ENCODE data around the gene ARMC2.

The ARMC2 gene

DNA sequence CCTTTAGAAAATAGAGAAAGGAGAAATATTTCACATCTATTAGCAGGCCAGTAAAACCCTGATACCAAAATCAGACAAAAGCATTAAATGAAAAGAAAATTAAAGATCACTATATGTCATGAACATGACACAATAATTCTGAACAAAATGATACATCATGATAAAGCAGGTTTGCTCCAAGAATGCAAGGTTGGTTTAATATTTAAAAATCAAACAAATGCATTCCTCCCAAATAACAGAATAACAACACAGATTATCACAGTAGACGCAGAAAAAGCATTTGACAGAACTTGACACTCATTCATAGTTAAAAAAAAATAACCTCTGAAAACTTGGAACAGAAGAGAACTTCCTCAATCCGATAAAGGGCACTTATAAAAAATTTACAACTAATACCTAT is 22.9 kb upstream of the ARMC2 start:
- intact Hi-C loops (cut with DNase I): no loop called here

DNA sequence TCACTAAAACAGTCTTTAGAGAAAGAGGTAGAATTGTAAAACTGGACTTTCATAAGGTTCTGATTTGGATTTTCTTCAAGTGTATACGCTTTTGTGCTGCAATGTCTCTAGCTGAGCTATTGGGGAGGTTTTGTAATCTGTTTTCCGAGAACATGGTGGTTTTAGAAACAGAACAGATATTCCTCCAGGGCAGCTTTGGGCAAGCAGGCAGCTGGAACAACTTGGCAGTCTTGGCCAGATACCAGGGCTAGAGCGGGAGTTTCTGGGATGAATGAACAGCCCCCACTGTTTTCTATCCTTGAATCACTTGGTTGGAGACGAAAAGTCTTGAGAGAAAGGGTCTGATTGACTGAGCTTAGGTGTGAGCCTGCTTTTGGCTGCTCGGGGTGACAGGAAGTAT is 17.1 kb upstream of the ARMC2 start:
- intact Hi-C loops (cut with DNase I): no loop called here
- peak in 5 of 10 donors; percentile 27 to 87 (median 73) for DNase-seq

More for the DNA sequence above, 22.9 kb upstream of the ARMC2 start:
- no peak for DNase-seq

DNA sequence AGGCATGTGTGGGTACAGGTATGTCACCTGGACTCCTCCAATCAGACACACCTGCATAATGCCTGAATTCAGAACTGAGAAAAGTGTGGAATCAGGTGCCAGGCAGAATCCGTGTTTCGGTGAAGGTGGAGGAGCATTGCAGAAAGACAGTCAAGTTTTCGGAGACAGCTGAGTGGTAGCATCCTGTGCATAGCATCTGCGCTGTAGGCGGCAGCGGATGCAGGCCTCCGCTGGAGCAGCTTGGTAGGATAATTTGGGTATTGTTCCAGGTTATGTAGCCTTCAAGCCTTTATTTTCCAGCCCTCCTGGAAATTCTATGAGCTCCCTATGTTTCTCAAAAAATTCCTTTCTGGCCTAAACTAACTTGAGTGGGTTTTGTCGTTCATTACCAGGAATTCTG is 15.5 kb upstream of the ARMC2 start:
- DNase-seq: peak in 4 of 10 donors; percentile 28 to 90 (median 83)

DNA sequence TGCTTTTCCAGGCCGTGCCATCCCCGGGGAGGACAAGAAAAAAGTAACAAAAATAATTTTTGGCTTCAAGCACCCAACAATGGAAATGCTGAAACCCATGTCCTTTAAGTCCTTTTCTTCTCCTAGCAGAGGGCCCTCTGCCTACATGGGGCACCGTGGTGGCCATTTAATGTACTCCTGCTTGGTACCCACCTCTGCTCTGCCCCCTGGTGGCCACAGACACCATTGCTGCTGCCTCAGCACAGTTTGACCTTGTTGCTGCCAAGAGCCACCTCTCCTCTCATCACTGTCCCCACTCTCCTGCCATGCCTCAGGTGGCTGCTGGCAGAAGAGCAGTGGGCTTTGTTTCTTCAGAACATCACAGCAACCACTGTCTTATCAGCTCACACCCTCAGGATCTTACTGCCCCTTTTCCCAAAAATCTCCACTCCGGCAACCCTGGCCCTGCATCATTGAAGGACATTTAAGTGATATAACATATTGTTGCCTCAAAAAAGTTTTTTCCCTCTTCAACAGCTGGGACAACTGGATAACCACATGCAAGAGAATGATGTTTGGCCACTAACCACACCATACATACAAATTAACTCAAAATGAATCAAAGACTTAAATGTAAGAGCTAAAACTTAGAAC is 12.9 kb upstream of the ARMC2 start:
- intact Hi-C loops (cut with DNase I): loop anchor here (1.0 to 5.0 kb wide), 3 partner anchors 33 to 293 kb away; no protein-coding TSS in a partner anchor

More for the DNA sequence above, 15.5 kb upstream of the ARMC2 start:
- intact Hi-C loops (cut with DNase I): no loop called here

DNA sequence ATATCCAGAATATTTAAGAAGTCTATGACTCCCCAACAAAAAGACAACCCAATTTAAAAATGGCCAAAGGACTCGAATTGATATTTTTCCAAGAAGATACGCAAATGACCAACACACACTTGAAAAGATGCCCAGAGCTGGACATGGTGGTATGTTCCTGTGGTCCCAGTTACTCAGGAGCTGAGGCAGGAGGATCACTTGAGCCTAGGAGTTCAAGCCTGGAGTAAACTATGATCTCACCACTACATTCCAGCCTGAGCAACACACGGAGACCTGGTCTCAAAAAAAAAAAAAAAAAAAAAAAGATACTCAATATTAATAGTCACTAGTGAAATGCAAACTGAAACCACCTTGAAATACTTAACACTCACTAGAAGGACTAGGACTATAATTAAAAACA is 12.2 kb upstream of the ARMC2 start:
- intact Hi-C loops (cut with DNase I): loop anchor here (5.0 kb wide), 2 partner anchors 34 to 54 kb away; no protein-coding TSS in a partner anchor
- DNase-seq: no peak

More for the DNA sequence above, 12.9 kb upstream of the ARMC2 start:
- peak; percentile 73 to 98 (median 90) for DNase-seq

DNA sequence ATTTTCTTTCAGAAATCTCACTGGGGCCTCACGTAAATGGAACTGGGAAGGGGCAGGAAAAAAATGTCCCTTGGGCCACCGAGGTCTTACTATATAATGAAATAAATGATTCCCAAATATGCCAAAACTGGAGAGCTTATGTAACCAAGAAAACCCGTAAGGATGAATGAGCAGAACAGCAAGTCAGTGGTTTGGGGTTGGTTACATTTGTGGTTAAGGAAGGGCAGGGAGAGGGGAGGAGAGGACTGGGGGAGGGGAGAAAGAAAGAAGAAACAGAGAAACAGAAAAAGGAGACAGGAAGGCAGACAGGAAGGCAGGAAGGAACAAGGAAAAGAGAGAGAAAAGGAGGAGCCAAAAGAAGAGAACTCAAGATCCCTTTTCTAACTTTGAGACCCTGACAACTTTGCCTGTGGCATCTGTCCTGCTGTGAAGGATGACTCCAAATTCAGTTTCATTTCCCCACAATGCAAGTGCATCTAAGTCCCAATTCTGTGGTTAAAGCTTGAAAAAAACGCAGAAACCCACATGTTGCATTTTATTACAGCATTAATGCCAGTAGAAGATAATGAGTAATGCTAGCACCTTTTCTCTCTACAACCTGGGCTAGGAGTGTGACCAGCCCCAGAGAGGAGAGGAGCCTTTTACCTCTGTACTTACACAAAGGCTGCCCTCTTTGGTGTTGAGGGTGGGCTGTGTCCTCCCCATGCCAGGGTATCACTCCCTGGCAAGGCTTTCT is 10.8 kb upstream of the ARMC2 start:
- intact Hi-C loops (cut with DNase I): loop anchor here (5.0 kb wide), 2 partner anchors 35 to 55 kb away; no protein-coding TSS in a partner anchor
- no peak for DNase-seq

DNA sequence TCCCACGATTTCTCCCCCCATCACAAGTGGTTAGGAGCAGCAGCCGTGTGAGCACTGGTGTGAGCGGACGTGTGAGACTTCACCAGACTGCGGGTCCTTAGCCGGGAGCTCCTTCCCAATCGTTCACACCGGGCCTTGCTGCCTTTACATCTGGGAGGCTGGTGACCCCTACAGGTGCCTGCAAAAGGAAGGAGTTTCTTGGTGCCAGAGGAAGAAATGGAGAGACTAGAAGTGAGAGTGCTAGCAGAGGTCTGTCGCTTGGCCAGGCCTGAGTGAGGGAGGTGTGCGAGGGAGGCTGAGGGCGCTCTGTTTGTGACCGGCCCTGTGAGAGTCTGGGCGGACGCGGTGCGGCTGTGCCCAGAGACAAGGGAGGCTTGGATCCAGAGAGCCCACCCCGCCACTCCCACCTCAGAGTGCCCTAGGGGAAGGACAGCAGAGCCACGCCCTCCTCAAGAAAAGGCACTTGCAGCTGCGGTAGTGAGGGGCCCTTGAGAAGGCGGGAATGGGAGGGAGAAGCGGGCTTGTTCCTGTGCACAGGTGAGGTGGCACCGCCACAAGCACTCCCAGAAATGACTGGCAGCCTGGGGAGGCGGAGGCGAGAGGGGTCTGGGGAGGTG is 10.0 kb upstream of the ARMC2 start:
- DNase-seq: no peak
- intact Hi-C loops (cut with DNase I): loop anchor here (5.0 kb wide), 2 partner anchors 36 to 56 kb away; no protein-coding TSS in a partner anchor

DNA sequence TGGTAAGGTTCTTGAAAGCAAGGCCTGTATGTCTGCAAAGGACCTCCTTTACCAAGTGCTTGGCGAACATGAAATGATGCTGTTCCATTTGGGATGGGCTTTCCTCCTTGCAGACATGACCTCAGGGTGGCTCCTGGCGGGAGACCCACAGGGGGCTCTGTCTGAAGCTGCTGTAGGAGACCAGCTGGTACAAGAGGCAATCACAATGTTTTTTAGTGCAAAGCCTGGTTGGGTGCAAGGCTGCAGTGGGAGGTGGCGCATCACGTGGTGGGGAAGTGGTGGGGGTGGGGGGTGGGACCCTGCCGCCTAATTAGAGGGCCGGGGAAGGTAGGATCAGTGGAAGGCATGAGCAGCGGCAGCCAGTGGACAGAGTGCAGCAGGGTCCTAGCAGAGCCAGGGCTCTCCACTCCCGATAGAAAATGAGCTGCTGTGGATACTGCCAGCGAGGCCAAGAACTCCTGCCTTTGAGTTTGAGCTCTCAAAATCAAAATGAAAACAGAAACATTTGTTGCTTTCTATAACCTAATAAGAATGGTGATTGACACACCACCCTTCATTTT is 9.1 kb upstream of the ARMC2 start:
- intact Hi-C loops (cut with DNase I): loop anchor here (5.0 kb wide), 2 partner anchors 37 to 57 kb away; no protein-coding TSS in a partner anchor
- DNase-seq: no peak

DNA sequence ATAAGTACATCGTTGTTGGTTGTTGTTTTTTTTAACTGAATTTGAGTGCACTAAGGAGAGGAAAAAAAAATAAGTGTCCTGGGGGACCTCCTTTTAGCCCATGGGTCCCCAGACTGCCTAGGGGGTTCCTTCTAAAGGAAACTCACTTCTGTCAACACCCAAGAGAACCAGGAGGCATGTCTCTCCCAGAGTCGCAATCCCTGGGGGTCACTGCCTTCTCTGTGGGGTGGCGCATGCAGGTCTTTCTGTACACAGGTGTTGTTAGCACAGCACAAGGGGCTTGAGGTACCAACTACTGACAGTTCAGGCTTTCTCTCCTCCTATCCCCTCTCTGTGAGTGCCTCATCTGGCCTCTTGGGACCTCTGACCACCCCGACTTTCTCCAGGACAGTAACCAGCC is 7.3 kb upstream of the ARMC2 start:
- intact Hi-C loops (cut with DNase I): no loop called here
- DNase-seq: no peak

DNA sequence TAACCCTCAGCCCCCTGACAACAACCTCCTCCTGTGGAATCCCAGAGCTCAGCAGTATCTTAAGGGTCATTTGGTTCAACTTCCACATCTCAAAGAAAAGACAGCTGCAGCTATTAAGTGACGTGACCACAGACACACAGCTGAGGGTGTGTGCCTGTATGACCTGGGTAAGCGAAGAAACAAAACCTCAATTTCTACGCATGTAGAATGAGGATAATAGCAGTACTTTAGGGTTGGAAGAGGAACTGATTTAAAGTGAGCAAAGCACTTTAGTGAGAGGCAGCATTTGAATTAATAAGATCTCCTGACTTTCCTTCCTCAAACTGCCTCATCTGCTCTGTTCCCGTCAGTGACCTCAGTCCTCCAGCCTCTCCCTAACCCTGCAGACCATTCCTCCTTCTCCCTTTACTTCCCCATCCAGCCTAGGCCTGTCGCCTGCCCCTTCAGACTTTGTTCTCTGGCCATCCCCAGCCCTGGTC is 6.8 kb upstream of the ARMC2 start:
- intact Hi-C loops (cut with DNase I): no loop called here

DNA sequence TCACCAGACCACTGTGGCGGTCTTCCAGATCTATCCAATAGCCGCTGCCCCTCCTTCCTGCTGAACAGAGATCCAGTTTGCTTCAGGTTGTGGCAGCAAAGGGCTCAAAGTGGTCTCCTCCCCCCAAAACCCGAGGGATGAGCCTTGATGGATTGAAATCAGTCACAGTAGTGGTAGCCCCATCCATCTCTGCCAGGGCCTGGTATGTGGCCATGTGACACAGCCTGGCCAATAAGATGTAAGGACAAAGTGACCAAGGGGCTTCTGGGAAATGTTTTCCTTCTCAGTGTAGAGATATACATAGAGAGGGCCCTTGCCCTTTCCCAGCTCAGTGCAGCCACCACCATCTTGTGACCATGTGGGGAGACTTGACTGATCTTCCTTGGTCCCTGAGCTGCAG is 4.1 kb upstream of the ARMC2 start:
- intact Hi-C loops (cut with DNase I): no loop called here
- DNase-seq: no peak

More for the DNA sequence above, 6.8 kb upstream of the ARMC2 start:
- no peak for DNase-seq

DNA sequence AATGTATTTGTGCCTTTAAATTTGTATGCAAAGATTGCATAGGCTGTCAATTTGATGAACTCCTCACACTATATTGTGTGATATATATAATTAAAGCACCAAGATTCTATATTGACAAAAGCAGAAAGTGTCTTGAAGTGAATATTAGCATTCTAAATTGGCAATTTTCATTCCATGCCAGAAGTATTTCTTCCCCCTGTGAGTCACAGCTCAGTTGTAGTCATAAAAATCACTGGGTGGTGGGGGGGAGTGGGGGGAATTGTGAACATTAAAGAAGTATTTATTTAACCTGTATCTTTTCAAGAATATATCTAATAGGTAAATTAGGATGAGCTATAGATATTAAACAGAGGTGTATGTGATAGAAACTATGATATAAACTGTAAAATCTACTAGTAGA is 3.1 kb upstream of the ARMC2 start:
- no peak for DNase-seq
- intact Hi-C loops (cut with DNase I): loop anchor here (5.0 kb wide), 2 partner anchors 162 to 288 kb away; no protein-coding TSS in a partner anchor

DNA sequence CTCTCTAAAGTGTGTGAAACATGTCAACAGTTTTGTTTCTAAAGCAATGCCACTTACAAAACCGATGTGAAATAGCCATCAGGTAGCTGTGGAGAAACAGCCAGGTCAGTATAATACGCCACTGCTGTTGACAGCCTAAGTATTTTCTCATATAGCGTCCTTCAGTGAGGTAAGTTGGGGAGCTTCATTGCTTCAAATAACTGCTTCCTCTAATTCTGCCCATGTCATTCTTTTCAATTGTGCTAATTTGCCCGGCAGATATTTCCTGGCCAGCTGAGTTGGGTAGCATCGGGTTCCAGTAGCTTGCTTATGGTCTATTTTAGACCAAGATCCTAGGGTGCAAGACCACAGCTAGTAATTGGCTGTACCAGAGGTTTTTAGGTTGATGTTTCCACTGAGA is 2.1 kb upstream of the ARMC2 start:
- no peak for DNase-seq
- intact Hi-C loops (cut with DNase I): loop anchor here (5.0 kb wide), 2 partner anchors 161 to 289 kb away; no protein-coding TSS in a partner anchor

DNA sequence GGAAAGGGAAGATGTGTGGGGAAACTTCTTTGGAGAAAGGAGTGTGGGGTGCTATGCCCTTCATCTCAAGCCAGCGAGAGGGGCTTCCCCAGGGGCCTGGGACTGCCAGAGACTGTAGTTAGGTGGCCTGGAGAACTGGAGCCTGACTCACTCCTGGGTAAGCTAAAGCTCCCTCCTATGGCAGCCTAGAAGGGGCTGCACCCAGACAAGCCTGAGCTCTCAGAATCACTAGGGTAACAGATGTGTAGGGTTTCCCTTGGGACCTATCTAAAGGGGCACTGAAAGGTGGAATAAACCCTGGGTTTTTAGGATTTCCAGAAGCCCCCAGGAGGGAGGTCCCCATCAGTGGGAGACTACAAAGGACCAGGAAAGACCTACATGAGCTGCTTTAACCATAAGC is 1.6 kb upstream of the ARMC2 start:
- no peak for DNase-seq
- intact Hi-C loops (cut with DNase I): loop anchor here (5.0 kb wide), 2 partner anchors 161 to 289 kb away; no protein-coding TSS in a partner anchor

DNA sequence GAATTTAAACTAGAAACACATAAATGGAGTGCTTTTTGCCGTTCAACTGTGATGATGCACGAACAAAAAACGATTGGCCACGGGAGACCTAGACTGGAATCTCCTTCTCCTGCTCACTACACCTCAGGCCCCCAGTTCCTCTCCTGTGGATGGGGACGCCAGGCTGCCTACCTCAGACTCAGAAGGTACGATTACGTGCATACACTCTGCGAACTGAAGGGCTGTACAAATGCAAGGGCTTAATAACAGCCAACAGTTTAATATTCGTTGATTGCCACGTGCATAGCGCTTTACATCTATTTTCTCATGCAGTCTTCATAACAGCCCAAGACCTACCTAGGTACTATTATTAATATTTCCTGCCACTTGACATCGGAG is 495 bp upstream of the ARMC2 start:
- DNase-seq: no peak
- intact Hi-C loops (cut with DNase I): loop anchor here (5.0 kb wide), 2 partner anchors 160 to 290 kb away; no protein-coding TSS in a partner anchor

DNA sequence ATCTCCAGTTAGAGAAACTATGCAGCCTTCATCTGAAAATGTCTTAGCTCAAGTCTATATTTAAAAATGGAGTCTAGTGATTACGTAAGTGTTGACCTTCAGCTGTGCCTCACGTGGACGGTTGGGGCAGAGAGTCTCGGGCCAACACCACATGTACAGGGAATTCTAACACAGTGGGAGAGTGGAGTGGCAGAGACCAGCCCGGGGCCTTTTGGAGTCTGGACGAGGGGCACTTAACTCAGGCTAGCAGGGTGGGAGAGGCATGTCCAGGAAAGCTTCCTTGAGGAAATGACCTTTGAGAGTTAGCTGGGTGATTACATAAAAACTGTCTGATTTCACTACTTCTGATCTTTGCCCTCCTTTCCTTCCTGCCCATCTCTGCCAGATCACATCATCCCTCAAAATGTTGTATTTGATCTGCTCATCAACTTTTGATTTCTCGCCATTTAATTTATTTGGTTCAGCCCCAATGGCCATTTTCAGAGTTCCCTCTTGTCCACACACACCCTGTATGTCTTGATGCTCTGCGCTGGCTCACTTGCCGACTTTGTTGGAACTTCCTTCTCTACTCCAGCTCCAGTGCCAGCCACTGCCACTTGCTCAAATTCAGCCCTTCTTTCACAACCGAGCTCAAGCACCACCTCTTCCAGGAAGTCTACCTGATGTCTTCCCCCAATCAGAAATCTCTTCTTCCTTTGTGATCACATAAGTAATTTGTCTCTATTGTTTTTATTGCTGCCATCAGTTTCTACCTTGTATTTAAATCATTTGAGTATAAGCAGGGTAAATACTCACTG is 2.6 kb downstream of the ARMC2 start:
- peak in 1 of 10 donors; percentile 76 for DNase-seq
- intact Hi-C loops (cut with DNase I): no loop called here

DNA sequence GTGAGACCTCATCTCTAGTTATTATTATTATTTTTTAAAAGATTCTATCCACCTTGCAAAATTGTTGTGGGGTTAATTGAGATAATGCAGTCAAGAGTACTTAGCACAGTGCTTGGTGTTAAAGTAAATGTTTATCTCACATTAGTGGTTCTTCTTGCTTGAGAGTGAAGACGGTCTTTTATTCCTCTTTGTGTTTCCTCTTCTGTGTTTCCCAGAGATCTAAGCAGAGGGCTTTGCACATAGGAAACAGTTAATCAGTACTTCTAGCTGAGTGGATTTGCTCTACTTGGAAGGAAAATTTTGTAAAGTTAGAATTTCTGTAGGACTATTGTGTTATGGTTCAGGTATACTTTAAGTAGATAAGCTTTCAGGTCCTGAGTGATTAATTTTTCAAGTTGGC is 3.5 kb downstream of the ARMC2 start:
- DNase-seq: no peak
- intact Hi-C loops (cut with DNase I): no loop called here

DNA sequence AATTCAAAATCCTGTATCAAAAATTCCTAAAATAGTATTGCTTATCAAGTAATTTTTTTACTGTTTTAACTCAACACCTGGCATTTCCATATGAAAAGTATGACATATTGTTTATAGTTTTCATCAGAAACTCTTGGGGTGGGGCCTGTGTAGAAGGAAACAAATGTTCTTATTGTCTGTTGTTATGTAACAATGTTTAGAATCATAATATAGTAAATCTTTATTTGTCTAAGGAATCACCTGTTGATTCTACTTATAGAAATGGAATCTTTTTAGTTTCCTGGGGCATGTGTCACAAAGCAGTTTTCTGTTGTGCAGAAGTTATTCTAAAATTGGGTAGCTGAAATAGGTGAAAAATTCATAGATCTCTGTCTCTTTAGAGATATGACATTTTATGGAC is 4.9 kb downstream of the ARMC2 start:
- no peak for DNase-seq
- intact Hi-C loops (cut with DNase I): no loop called here

DNA sequence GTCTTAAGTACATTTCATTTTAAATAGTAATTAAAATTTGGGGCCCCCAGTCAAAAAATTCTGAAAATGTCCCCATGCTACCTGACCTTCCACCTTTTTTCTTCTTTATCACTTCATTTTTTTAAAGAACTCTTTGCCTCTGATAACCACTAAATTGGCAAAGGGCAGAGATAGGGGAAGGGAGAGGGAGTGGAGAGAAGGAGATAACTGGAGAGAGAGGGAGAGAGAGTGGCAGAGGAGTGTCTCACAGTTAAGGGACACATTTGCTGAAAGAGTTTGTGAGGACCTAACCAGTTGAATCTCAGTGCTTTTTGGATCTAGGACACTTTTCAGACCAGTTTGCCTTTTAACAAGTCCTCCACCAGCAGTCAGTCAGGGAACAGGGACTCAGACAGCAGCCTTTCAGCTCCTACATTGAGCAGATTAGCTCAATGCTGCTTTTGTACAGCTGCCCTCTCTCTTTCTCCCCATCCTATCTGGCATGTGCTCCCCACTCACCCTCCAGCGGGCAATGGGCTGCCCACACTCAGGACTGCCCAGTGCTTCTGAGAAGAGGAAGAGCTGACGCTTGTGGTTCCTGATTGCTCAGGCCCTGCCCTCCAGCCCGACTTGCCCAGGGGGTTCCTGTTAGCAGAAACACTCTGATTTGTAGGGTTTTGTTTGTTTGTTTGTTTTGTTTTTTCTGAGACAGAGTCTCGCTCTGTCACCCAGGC is 14.4 kb downstream of the ARMC2 start:
- intact Hi-C loops (cut with DNase I): no loop called here
- DNase-seq: peak in 3 of 10 donors; percentile 26 to 87 (median 31)

All from posterior cingulate gyrus (tissue), 11 donors.